Vagina (tissue), 2 donors: Measurements from ENCODE around the gene GTPBP4. TPM values are rescaled to one million over a fixed set of nuclear protein-coding genes. Genes with fewer than 3 reads are reported as not detected.

Experiments
- DNase-seq, 2 donors: peaks; one replicate each; pipeline ENCODE4 v3.0.0-alpha.2; 2017; ENCODE audit errors: extremely low spot score in 2 of 2
- H3K27ac ChIP-seq: fragments of 200-600 bp; sonication (generic); one replicate; pipeline ENCODE4 v1.5.1; 2019
- H3K27me3 ChIP-seq: fragments of 200-600 bp; sonication (generic); one replicate; pipeline ENCODE4 v1.5.1; 2019
- H3K36me3 ChIP-seq, 2 donors: fragments of 200-600 bp; sonication (generic); one replicate each; pipeline ENCODE4 v1.5.1; 2017 to 2019
- H3K4me1 ChIP-seq: fragments of 200-600 bp; sonication (generic); one replicate; pipeline ENCODE4 v1.5.1; 2019
- H3K4me3 ChIP-seq, 2 donors: fragments of 200-600 bp; sonication (generic); 1 replicate in 1 of 2; 2 replicates in 1 of 2; pipeline ENCODE4 v1.5.1; 2016 to 2019
- H3K9me3 ChIP-seq: fragments of 200-600 bp; sonication (generic); one replicate; pipeline ENCODE4 v1.5.1; 2019
- CTCF ChIP-seq, 3 experiments: fragments of 450-650 bp in 2 of 3; fragments of 200-600 bp in 1 of 3; sonication (generic) in 1 of 3; IDR thresholded peaks; one replicate each; pipeline ENCODE4 v1.5.1; 2017 to 2019; ENCODE audit warnings: antibody characterized with exemption in 3 of 3, mild to moderate bottlenecking in 2 of 3, moderate library complexity in 2 of 3
- POLR2A ChIP-seq, 2 donors: fragments of 450-650 bp; IDR thresholded peaks; one replicate each; pipeline ENCODE4 v1.6.1; 2017; ENCODE audit warnings: antibody characterized with exemption in 2 of 2, mild to moderate bottlenecking in 2 of 2, moderate library complexity in 2 of 2
- POLR2AphosphoS5 ChIP-seq, 2 donors: sonication (generic); formaldehyde crosslinking; IDR thresholded peaks; one replicate each; pipeline ENCODE4 v1.9.0; 2017; ENCODE audit warnings: antibody characterized with exemption in 2 of 2, mild to moderate bottlenecking in 2 of 2, low read depth in 1 of 2; ENCODE audit not compliant: insufficient read depth in 1 of 2
- intact Hi-C: fragments of 100-400 bp; cut with DNase I; formaldehyde crosslinking; loops from one replicate; pipeline ENCODE4 v1.15.1; 2023
- total RNA-seq: library from RNA; depleted of rRNA; stranded (reverse); fragments of >200 nt; gene quantifications from one replicate; pipeline ENCODE4 v1.2.3, GENCODE V29; 2016

Gene GTPBP4
- total RNA-seq, 1 donor from 2014 or later, result 24.8 TPM

DNA sequence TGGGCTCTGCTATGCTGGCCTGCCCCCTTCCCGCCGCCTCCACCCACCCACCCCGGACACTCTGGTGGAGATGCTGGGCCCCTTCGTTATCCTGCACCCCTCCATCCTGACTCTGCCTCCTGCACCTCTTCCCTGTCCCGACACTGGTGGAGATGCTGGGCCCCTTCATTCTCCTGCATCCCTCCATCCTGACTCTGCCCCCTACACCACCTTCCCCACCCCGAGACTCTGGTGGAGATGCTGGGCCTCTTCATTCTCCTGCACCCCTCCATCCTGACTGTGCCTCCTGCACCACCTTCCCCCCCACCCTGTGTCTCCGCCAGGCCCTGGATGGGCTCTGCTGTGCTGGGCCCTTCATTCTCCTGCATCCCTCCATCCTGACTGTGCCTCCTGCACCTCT is 22.5 kb downstream of the GTPBP4 start:
- H3K36me3 ChIP-seq, result peaks cover 11 to 89% of the 10 kb centered on the region in 2 donors
- H3K4me1 ChIP-seq, result no peaks in the 10 kb centered on the region
- no peak overlapping the region for H3K27ac ChIP-seq
- TF ChIP-seq POLR2AphosphoS5 (IDR thresholded peaks at IDR 0.05; ENCODE audit: insufficient read depth in 1 of 2, low read depth in 1 of 2) (no peak), POLR2A (IDR thresholded peaks at IDR 0.05) (no peak), CTCF (IDR thresholded peaks at IDR 0.05) (no peak)
- no peak overlapping the region for H3K4me3 ChIP-seq
- no peaks in the 10 kb centered on the region for H3K9me3 ChIP-seq
- no peak for DNase-seq
- no peaks in the 10 kb centered on the region for H3K27me3 ChIP-seq
- intact Hi-C loops, result no loop called here

GRCh38 chr10:1011696-1012095 is 23.5 kb downstream of the GTPBP4 start:
- H3K36me3 ChIP-seq, result peaks cover 11 to 89% of the 10 kb centered on the region in 2 donors
- H3K27me3 ChIP-seq, result no peaks in the 10 kb centered on the region

GRCh38 chr10:1015688-1016087 is 27.5 kb downstream of the GTPBP4 start:
- Histone ChIP-seq H3K4me3 (no peak overlapping the region), H3K4me1 (no peaks in the 10 kb centered on the region), H3K27ac (no peak overlapping the region), H3K9me3 (no peaks in the 10 kb centered on the region), H3K27me3 (no peaks in the 10 kb centered on the region), H3K36me3 (peaks cover 4 to 74% of the 10 kb centered on the region in 2 donors)
- intact Hi-C loops, result no loop called here
- TF ChIP-seq POLR2AphosphoS5 (IDR thresholded peaks at IDR 0.05; ENCODE audit: insufficient read depth in 1 of 2, low read depth in 1 of 2) (no peak), POLR2A (IDR thresholded peaks at IDR 0.05) (no peak), CTCF (IDR thresholded peaks at IDR 0.05) (no peak)
- DNase-seq, result no peak

More at GRCh38 chr10:1011696-1012095, 23.5 kb downstream of the GTPBP4 start:
- Histone ChIP-seq H3K4me3 (no peak overlapping the region), H3K4me1 (no peaks in the 10 kb centered on the region), H3K9me3 (no peaks in the 10 kb centered on the region), H3K27ac (no peak overlapping the region)
- DNase-seq, result no peak
- TF ChIP-seq POLR2AphosphoS5 (IDR thresholded peaks at IDR 0.05; ENCODE audit: insufficient read depth in 1 of 2, low read depth in 1 of 2), result no peak
- no peak for TF ChIP-seq POLR2A (IDR thresholded peaks at IDR 0.05)
- no peak for TF ChIP-seq CTCF (IDR thresholded peaks at IDR 0.05)
- intact Hi-C loops, result no loop called here

DNA sequence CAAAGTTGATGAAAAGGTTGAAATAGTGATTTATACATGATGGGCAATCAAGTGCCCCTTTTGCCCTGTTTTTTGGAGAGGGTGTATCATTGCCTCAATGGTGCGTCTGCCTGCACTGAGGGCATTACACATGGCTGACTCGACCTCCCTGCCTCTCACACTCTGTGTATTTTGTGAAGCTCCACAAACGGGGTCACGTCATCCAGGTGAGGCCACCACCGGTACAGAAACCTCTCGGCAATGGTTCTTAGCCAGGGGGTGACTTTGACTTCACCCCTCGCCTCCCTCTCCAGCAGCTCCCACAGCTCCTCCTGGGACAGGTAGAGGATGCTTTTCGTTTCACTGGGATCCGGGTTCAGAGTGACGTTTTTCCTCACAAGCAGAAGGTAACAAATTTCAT is 31.1 kb downstream of the GTPBP4 start:
- H3K9me3 ChIP-seq, result no peaks in the 10 kb centered on the region
- no peak overlapping the region for H3K27ac ChIP-seq
- H3K27me3 ChIP-seq, result no peaks in the 10 kb centered on the region
- no peak for DNase-seq
- TF ChIP-seq POLR2AphosphoS5 (IDR thresholded peaks at IDR 0.05; ENCODE audit: insufficient read depth in 1 of 2, low read depth in 1 of 2), result no peak
- H3K4me3 ChIP-seq, result no peak overlapping the region
- H3K36me3 ChIP-seq, result peaks cover 4 to 40% of the 10 kb centered on the region in 2 donors
- no peaks in the 10 kb centered on the region for H3K4me1 ChIP-seq
- intact Hi-C loops, result no loop called here

- H3K27me3 ChIP-seq, result no peaks in the 10 kb centered on the region
- H3K27ac ChIP-seq, result no peak overlapping the region
- TF ChIP-seq CTCF (IDR thresholded peaks at IDR 0.05) (no peak), POLR2A (IDR thresholded peaks at IDR 0.05) (no peak)
- intact Hi-C loops, result no loop called here
- no peaks in the 10 kb centered on the region for H3K4me1 ChIP-seq
- H3K36me3 ChIP-seq, result peaks cover 4 to 34% of the 10 kb centered on the region in 2 donors
- no peaks in the 10 kb centered on the region for H3K9me3 ChIP-seq
- H3K4me3 ChIP-seq, result no peak overlapping the region
- DNase-seq, result no peak
Observed at GRCh38 chr10:1020460-1020859, 32.2 kb downstream of the GTPBP4 start.

DNA sequence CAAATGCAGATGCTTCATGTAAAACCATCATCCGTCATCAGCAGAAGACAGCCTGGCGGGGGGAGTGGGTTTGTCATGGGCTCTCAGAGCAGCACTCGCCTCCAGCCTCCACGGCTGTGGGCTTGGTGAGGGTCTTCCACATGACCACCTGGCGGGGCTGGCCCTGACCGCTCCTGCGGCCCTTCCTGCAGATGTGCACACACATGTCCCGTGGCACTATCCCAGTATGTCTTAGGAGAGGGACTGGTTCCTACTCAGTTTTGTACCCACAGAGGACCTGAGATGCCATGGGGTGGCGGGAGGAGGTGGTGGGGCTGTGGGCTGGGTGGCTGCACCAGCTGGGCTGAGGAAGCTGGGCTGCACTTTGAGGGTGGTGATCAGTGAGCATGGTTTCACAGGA is 32.7 kb downstream of the GTPBP4 start:
- intact Hi-C loops, result no loop called here
- Histone ChIP-seq H3K9me3 (no peaks in the 10 kb centered on the region), H3K4me3 (no peak overlapping the region), H3K4me1 (no peaks in the 10 kb centered on the region), H3K27me3 (no peaks in the 10 kb centered on the region), H3K27ac (no peak overlapping the region), H3K36me3 (peaks cover 4 to 30% of the 10 kb centered on the region in 2 donors)
- no peak for DNase-seq
- no peak for TF ChIP-seq CTCF (IDR thresholded peaks at IDR 0.05)
- no peak for TF ChIP-seq POLR2AphosphoS5 (IDR thresholded peaks at IDR 0.05; ENCODE audit: insufficient read depth in 1 of 2, low read depth in 1 of 2)
- no peak for TF ChIP-seq POLR2A (IDR thresholded peaks at IDR 0.05)
